Measurements from ENCODE around the gene ZNF664.

ZNF664 gene

DNA sequence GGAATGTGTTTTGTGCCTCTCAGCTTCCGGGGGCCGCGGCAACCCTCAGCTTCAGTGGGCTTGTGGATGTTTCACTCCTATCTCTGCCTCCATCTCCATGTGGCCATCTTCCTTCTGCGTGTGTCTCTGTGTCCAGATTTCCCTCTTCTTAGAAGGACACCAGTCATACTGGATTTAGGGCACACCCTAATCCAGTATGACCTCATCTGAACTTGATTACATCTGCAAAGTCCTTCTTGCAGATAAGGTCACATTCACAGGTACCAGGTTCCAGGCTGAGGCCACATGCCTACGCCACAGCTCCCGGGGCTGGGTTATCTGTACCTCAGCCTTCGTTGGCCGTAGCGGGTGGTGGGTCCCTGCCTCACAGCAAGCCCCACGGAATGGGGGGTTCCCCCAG is 68.9 kb downstream of the ZNF664 start:
- no peaks in the 10 kb centered on the region for H3K79me2 ChIP-seq (ENCODE audit: insufficient read depth, low read length)
- no peaks in the 10 kb centered on the region for H4K20me1 ChIP-seq (ENCODE audit: insufficient read depth, low read length)
- peaks cover 29% of the 10 kb centered on the region for H3K4me1 ChIP-seq (ENCODE audit: insufficient read depth, low read length)
- no peak overlapping the region for H2AFZ ChIP-seq (ENCODE audit: low read depth, low read length)
- TF ChIP-seq EZH2 (IDR thresholded peaks at IDR 0.05; ENCODE audit: borderline replicate concordance, low read depth, low read length, severe bottlenecking): no peak
- TF ChIP-seq CTCF (IDR thresholded peaks at IDR 0.05; ENCODE audit: borderline replicate concordance, extremely low read depth, low read length, poor library complexity, severe bottlenecking): no peak
- no peak overlapping the region for H3K4me2 ChIP-seq (ENCODE audit: insufficient read depth, low read length)
- DNase-seq (no peak), ATAC-seq (ENCODE audit: insufficient read depth, low read depth) (no peak)
- no peaks in the 10 kb centered on the region for H3K36me3 ChIP-seq (ENCODE audit: insufficient read depth, low read length)
- H3K9me3 ChIP-seq (ENCODE audit: insufficient read depth, low read length, severe bottlenecking): peaks cover 5% of the 10 kb centered on the region
- H3K4me3 ChIP-seq (ENCODE audit: low read depth in 1 of 2, low read length in 2 of 2): no peak overlapping the region
- no peak overlapping the region for H3K9ac ChIP-seq (ENCODE audit: low read depth, low read length)
- no peaks in the 10 kb centered on the region for H3K27me3 ChIP-seq (ENCODE audit: insufficient read depth, low read length, poor library complexity)
- H3K27ac ChIP-seq (ENCODE audit: low read length): no peak overlapping the region

- Histone ChIP-seq H3K27ac (ENCODE audit: low read length) (peak overlapping the region; percentile 43; the same call in 1 of the 2 replicates), H3K36me3 (ENCODE audit: insufficient read depth, low read length) (no peaks in the 10 kb centered on the region; the same call in 1 of the 2 replicates), H3K4me2 (ENCODE audit: insufficient read depth, low read length) (peak overlapping the region; percentile 70), H3K4me3 (ENCODE audit: low read depth in 1 of 2, low read length in 2 of 2) (0 out of 4 replicates have a peak overlapping the region, but pooled peaks of 1 of the 2 experiments have one; percentile 12), H3K27me3 (ENCODE audit: insufficient read depth, low read length, poor library complexity) (no peaks in the 10 kb centered on the region), H3K4me1 (ENCODE audit: insufficient read depth, low read length) (peaks cover 29% of the 10 kb centered on the region), H4K20me1 (ENCODE audit: insufficient read depth, low read length) (no peaks in the 10 kb centered on the region), H3K9ac (ENCODE audit: low read depth, low read length) (peak overlapping the region; percentile 44; the same call in 1 of the 2 replicates), H2AFZ (ENCODE audit: low read depth, low read length) (peak overlapping the region; percentile 50; the same call in 1 of the 2 replicates), H3K79me2 (ENCODE audit: insufficient read depth, low read length) (no peaks in the 10 kb centered on the region), H3K9me3 (ENCODE audit: insufficient read depth, low read length, severe bottlenecking) (peaks cover 20% of the 10 kb centered on the region)
- peak; percentile 26 for DNase-seq
- ATAC-seq (ENCODE audit: insufficient read depth, low read depth): no peak
- peak; percentile 29 for TF ChIP-seq CTCF (IDR thresholded peaks at IDR 0.05; ENCODE audit: borderline replicate concordance, extremely low read depth, low read length, poor library complexity, severe bottlenecking)
- TF ChIP-seq EZH2 (IDR thresholded peaks at IDR 0.05; ENCODE audit: borderline replicate concordance, low read depth, low read length, severe bottlenecking): no peak
Observed at GRCh38 chr12:124044021-124044420, 71.0 kb downstream of the ZNF664 start.

DNA sequence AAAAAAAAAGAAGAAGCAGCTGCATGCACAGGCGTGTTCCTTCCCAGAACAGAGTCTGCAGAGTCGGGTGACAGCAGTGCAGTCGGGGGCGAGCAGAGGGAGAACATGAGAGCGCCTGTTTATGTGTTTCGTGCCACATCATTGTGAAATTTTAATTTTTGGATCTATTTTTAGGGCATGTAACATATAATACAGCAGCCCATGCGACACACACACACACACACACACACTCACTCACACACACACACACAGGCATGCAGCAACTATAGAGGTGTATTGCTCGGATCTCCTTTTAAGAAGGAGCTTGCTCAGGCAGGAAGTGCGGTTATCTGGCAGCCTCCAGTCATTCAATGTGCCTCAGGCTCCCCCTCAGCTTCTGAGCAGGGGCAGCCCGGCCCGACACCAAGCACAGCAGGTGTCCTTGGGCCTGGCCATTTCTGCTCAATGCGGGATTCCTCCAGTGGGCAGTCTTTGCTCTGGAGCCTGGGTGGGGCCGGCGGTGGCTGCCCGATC is 71.8 kb downstream of the ZNF664 start:
- Histone ChIP-seq H3K9ac (ENCODE audit: low read depth, low read length) (peak overlapping the region; percentile 44), H3K36me3 (ENCODE audit: insufficient read depth, low read length) (no peaks in the 10 kb centered on the region; the same call in 1 of the 2 replicates), H2AFZ (ENCODE audit: low read depth, low read length) (peak overlapping the region; percentile 33), H3K4me2 (ENCODE audit: insufficient read depth, low read length) (peak overlapping the region; percentile 70), H3K79me2 (ENCODE audit: insufficient read depth, low read length) (no peaks in the 10 kb centered on the region), H3K9me3 (ENCODE audit: insufficient read depth, low read length, severe bottlenecking) (peaks cover 23% of the 10 kb centered on the region), H3K4me3 (ENCODE audit: low read depth in 1 of 2, low read length in 2 of 2) (peak overlapping the region in 1 of 2 experiments; percentile 48; a peak in 2 of 4 replicates), H4K20me1 (ENCODE audit: insufficient read depth, low read length) (no peaks in the 10 kb centered on the region), H3K4me1 (ENCODE audit: insufficient read depth, low read length) (peaks cover 29% of the 10 kb centered on the region), H3K27me3 (ENCODE audit: insufficient read depth, low read length, poor library complexity) (no peaks in the 10 kb centered on the region), H3K27ac (ENCODE audit: low read length) (peak overlapping the region; percentile 68)
- ATAC-seq (ENCODE audit: insufficient read depth, low read depth) (peak; percentile 98), DNase-seq (peak; percentile 86)
- TF ChIP-seq CTCF (IDR thresholded peaks at IDR 0.05; ENCODE audit: borderline replicate concordance, extremely low read depth, low read length, poor library complexity, severe bottlenecking): no peak
- TF ChIP-seq EZH2 (IDR thresholded peaks at IDR 0.05; ENCODE audit: borderline replicate concordance, low read depth, low read length, severe bottlenecking): no peak

Data from DND-41 (cell line).